ENCODE results near the gene CAMTA1. TPM values are rescaled to one million over a fixed set of nuclear protein-coding genes. Genes with fewer than 3 reads are reported as not detected.

CAMTA1 gene
- polyA plus RNA-seq, 1 of the 3 experiments (the other 2 are of a cell fraction): 63.1 TPM

DNA sequence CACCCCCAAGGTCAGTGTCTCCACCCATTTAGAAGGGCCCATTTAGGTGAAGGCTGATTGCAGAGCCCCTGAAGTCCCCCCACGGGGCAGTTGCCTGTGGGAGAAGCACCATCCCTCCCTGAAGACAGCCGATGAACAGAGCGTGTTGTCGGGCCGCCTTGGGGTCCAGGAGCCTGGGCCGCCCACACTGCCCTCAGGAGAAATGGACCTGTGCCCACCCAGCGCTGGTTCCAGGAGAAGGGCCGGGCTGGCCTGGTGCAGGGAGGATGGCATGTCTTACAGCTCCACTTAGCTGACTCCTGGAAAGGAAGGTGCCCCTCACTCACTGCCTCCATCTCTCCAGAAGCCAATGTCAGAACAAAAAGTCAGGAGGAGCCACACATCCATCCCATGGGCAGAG, 733.2 kb downstream of the CAMTA1 start (continued):
- TF ChIP-seq, protein P1, sequence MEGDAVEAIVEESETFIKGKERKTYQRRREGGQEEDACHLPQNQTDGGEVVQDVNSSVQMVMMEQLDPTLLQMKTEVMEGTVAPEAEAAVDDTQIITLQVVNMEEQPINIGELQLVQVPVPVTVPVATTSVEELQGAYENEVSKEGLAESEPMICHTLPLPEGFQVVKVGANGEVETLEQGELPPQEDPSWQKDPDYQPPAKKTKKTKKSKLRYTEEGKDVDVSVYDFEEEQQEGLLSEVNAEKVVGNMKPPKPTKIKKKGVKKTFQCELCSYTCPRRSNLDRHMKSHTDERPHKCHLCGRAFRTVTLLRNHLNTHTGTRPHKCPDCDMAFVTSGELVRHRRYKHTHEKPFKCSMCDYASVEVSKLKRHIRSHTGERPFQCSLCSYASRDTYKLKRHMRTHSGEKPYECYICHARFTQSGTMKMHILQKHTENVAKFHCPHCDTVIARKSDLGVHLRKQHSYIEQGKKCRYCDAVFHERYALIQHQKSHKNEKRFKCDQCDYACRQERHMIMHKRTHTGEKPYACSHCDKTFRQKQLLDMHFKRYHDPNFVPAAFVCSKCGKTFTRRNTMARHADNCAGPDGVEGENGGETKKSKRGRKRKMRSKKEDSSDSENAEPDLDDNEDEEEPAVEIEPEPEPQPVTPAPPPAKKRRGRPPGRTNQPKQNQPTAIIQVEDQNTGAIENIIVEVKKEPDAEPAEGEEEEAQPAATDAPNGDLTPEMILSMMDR (IDR thresholded peaks at IDR 0.05): no peak
- TF ChIP-seq YY1 (IDR thresholded peaks at IDR 0.05; ENCODE audit: low read depth) (no peak), TAF1 (IDR thresholded peaks at IDR 0.05; ENCODE audit: borderline replicate concordance, low read depth, low read length) (no peak)
- TF ChIP-seq, protein P2, sequence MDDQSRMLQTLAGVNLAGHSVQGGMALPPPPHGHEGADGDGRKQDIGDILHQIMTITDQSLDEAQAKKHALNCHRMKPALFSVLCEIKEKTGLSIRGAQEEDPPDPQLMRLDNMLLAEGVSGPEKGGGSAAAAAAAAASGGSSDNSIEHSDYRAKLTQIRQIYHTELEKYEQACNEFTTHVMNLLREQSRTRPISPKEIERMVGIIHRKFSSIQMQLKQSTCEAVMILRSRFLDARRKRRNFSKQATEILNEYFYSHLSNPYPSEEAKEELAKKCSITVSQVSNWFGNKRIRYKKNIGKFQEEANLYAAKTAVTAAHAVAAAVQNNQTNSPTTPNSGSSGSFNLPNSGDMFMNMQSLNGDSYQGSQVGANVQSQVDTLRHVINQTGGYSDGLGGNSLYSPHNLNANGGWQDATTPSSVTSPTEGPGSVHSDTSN (IDR thresholded peaks at IDR 0.05): no peak

DNA sequence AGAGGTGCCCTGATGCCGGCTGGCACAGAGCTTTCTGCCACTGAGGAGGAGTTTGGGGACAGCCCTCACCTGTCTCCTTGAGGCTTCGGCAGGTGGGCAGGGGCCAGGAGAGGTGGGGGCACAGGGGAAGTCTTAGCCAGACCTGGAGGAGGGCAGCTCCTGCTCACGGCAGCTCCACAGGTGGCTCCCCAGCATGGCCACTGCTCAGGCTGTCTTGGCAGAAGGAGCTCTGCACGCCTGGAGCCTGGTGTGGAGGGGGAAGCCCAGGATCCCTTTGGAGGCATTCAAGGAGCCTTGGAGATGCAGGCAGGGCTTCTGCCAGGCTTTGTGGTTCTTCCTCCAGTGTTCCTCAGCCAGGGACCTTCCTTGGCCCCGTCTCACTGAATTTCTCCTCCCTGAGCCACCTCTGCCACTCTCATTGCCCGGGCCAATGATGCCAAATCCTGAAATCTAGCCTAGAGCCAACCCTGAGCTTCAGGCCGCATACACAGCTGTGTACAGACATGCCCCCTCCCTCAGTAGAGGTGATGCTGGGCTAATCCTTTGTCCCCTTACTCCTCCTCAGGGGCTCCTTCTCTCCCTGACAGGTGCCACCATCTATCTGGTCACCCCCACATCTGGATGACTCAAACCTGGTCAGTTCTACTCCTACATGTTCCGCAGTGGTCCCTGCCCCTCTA, 734.1 kb downstream of the CAMTA1 start:
- TF ChIP-seq TAF1 (IDR thresholded peaks at IDR 0.05; ENCODE audit: borderline replicate concordance, low read depth, low read length): no peak
- no peak for TF ChIP-seq RXRA (IDR thresholded peaks at IDR 0.05; ENCODE audit: borderline replicate concordance, low read depth)
- TF ChIP-seq, protein P3, sequence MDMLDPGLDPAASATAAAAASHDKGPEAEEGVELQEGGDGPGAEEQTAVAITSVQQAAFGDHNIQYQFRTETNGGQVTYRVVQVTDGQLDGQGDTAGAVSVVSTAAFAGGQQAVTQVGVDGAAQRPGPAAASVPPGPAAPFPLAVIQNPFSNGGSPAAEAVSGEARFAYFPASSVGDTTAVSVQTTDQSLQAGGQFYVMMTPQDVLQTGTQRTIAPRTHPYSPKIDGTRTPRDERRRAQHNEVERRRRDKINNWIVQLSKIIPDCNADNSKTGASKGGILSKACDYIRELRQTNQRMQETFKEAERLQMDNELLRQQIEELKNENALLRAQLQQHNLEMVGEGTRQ (IDR thresholded peaks at IDR 0.05; ENCODE audit: borderline replicate concordance, low read depth, low read length): no peak
- TF ChIP-seq CHD2 (IDR thresholded peaks at IDR 0.05; ENCODE audit: low read length, partially characterized antibody): no peak
- TF ChIP-seq GABPA (IDR thresholded peaks at IDR 0.05; ENCODE audit: low read depth): no peak
- TF ChIP-seq NFIC (IDR thresholded peaks at IDR 0.05; ENCODE audit: borderline replicate concordance): no peak
- TF ChIP-seq FOSL2 (IDR thresholded peaks at IDR 0.05; ENCODE audit: borderline replicate concordance, low read depth): no peak
- no peak for TF ChIP-seq ELF1 (IDR thresholded peaks at IDR 0.05)
- TF ChIP-seq, protein P2 (IDR thresholded peaks at IDR 0.05): no peak
- Histone ChIP-seq H3K9me2 (no peaks in the 10 kb centered on the region), H3K4me2 (no peak overlapping the region), H3K4me1 (ENCODE audit: control insufficient read depth in 1 of 2, insufficient read depth in 2 of 2, low read depth in 1 of 2, low read length in 1 of 2) (peaks cover 0 to 13% of the 10 kb centered on the region in 2 experiments; a peak in 2 of 4 replicates), H3K27me3 (ENCODE audit: insufficient read depth) (no peaks in the 10 kb centered on the region), H2AFZ (ENCODE audit: low read depth) (no peak overlapping the region), H3F3A (replicated peaks; ENCODE audit: insufficient read depth) (no peaks in the 10 kb centered on the region), H3K27ac (ENCODE audit: low read depth in 2 of 2, low read length in 1 of 2) (no peak overlapping the region), H3K9ac (no peak overlapping the region), H3K79me2 (ENCODE audit: insufficient read depth) (no peaks in the 10 kb centered on the region), H3K4me3 (ENCODE audit: low read depth in 2 of 2, low read length in 1 of 2) (no peak overlapping the region), H4K20me1 (ENCODE audit: insufficient read depth) (no peaks in the 10 kb centered on the region), H3K9me3 (no peaks in the 10 kb centered on the region), H3K36me3 (replicated peaks in 1 of 2; ENCODE audit: control insufficient read depth in 1 of 2, insufficient read depth in 2 of 2, low read length in 1 of 2) (no peaks in the 10 kb centered on the region)
- ChIA-PET POLR2A (no interaction called here), CTCF (interaction anchor here (0.6 to 1.2 kb wide), 2 partner anchors 15 to 123 kb away, joined by 3 read pairs; no protein-coding TSS in a partner anchor)
- 68% methylated on average over 5 of the region's 8 CpGs for WGBS (ENCODE audit: low lambda C conversion rate)
- no peak for DNase-seq
